ENCODE measurements around the gene ADORA3. TPM values are rescaled to one million over a fixed set of nuclear protein-coding genes. Genes with fewer than 3 reads are reported as not detected.
A peak's percentile ranks its signal among the peaks of the same experiment; 100 is the strongest.

ADORA3 gene
- total and polyA plus RNA-seq, 2 donors (not counting 1 experiment from before 2014, with no cell fraction given), result not detected

- no peak for TF ChIP-seq EZH2 (IDR thresholded peaks at IDR 0.05; ENCODE audit: low read length, missing control alignments)
- TF ChIP-seq, protein P1, sequence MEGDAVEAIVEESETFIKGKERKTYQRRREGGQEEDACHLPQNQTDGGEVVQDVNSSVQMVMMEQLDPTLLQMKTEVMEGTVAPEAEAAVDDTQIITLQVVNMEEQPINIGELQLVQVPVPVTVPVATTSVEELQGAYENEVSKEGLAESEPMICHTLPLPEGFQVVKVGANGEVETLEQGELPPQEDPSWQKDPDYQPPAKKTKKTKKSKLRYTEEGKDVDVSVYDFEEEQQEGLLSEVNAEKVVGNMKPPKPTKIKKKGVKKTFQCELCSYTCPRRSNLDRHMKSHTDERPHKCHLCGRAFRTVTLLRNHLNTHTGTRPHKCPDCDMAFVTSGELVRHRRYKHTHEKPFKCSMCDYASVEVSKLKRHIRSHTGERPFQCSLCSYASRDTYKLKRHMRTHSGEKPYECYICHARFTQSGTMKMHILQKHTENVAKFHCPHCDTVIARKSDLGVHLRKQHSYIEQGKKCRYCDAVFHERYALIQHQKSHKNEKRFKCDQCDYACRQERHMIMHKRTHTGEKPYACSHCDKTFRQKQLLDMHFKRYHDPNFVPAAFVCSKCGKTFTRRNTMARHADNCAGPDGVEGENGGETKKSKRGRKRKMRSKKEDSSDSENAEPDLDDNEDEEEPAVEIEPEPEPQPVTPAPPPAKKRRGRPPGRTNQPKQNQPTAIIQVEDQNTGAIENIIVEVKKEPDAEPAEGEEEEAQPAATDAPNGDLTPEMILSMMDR (conservative IDR thresholded peaks at IDR 0.05 in 1 of 2, IDR thresholded peaks at IDR 0.05 in 1 of 2; ENCODE audit: low read depth in 1 of 2, low read length in 2 of 2), result peak; percentile 28 to 46
- H3K27ac ChIP-seq (ENCODE audit: insufficient read depth, low read length), result no peak overlapping the region
- H2AFZ ChIP-seq (ENCODE audit: low read length), result peak overlapping the region; percentile 50
- no peaks in the 10 kb centered on the region for H3K27me3 ChIP-seq (ENCODE audit: control insufficient read depth, insufficient read depth, low read length)
- H3K9me3 ChIP-seq (ENCODE audit: control insufficient read depth, insufficient read depth, low read depth, low read length), result no peaks in the 10 kb centered on the region
- H3K36me3 ChIP-seq (ENCODE audit: control insufficient read depth, insufficient read depth, low read length), result no peaks in the 10 kb centered on the region
- DNase-seq (ENCODE audit: low read depth in 2 of 2), result peak; percentile 62 to 76
- H3K9ac ChIP-seq (ENCODE audit: insufficient read depth, low read length), result no peak overlapping the region
- no peaks in the 10 kb centered on the region for H4K20me1 ChIP-seq (ENCODE audit: control insufficient read depth, extremely low read depth, insufficient read depth, low read length)
- H3K79me2 ChIP-seq (ENCODE audit: control insufficient read depth, insufficient read depth, low read length), result no peaks in the 10 kb centered on the region
- H3K4me2 ChIP-seq (ENCODE audit: extremely low read depth, insufficient read depth, low read length), result peak overlapping the region; percentile 69
- H3K4me3 ChIP-seq (replicated peaks in 1 of 4; ENCODE audit: control extremely low read depth in 1 of 4, insufficient read depth in 1 of 4, low read depth in 3 of 4, low read length in 4 of 4), result peak overlapping the region; percentile 8 to 41 (median 26)
- H3K4me1 ChIP-seq (ENCODE audit: control insufficient read depth, extremely low read depth, insufficient read depth, low read length), result peaks cover 2% of the 10 kb centered on the region
Measured at GRCh38 chr1:111516005-111516535, 12.6 kb upstream of the ADORA3 start.

GRCh38 chr1:111515291-111516004 is 12.0 kb upstream of the ADORA3 start:
- Histone ChIP-seq H3K4me2 (ENCODE audit: extremely low read depth, insufficient read depth, low read length) (peak overlapping the region; percentile 69), H3K4me3 (replicated peaks in 1 of 4; ENCODE audit: control extremely low read depth in 1 of 4, insufficient read depth in 1 of 4, low read depth in 3 of 4, low read length in 4 of 4) (peak overlapping the region; percentile 8 to 41 (median 26)), H3K36me3 (ENCODE audit: control insufficient read depth, insufficient read depth, low read length) (no peaks in the 10 kb centered on the region), H3K4me1 (ENCODE audit: control insufficient read depth, extremely low read depth, insufficient read depth, low read length) (peaks cover 2% of the 10 kb centered on the region), H3K9ac (ENCODE audit: insufficient read depth, low read length) (no peak overlapping the region), H3K27me3 (ENCODE audit: control insufficient read depth, insufficient read depth, low read length) (no peaks in the 10 kb centered on the region), H4K20me1 (ENCODE audit: control insufficient read depth, extremely low read depth, insufficient read depth, low read length) (no peaks in the 10 kb centered on the region), H3K79me2 (ENCODE audit: control insufficient read depth, insufficient read depth, low read length) (no peaks in the 10 kb centered on the region), H2AFZ (ENCODE audit: low read length) (peak overlapping the region; percentile 50), H3K9me3 (ENCODE audit: control insufficient read depth, insufficient read depth, low read depth, low read length) (no peaks in the 10 kb centered on the region), H3K27ac (ENCODE audit: insufficient read depth, low read length) (no peak overlapping the region)
- peak; percentile 29 to 72 for DNase-seq (ENCODE audit: low read depth in 2 of 2)
- TF ChIP-seq, protein P1 (conservative IDR thresholded peaks at IDR 0.05 in 1 of 2, IDR thresholded peaks at IDR 0.05 in 1 of 2; ENCODE audit: low read depth in 1 of 2, low read length in 2 of 2), result no peak
- TF ChIP-seq EZH2 (IDR thresholded peaks at IDR 0.05; ENCODE audit: low read length, missing control alignments), result no peak

DNA sequence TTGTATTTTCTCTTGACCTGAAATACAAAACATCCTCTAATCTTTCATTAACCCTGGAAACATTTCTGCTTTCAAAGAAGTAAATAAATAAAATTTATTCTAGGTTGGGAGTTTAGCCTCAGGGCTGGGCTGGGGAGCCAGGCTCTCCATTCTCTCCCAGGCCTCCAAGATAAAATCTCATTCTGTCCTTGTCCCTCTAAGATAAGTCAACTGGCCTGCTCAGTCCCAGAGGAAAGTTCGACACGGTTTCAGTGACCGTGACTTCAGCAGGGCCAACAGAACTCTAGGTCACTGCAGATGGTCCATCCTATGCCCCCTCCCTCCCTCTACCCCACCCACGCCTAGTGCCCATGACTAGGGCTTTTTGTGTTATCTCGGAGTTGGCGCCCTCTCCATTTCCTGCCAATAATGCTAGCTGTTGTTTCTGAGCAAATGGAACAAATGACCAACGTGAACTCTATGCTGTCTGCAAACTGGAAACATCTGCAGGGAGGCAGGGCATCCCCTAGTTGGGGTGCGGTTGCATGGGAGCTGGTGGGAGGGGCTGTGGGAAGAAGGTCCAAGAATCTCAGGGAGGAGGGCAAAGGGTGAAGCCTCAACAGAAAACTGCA is 10.1 kb upstream of the ADORA3 start:
- Histone ChIP-seq H3K9ac (ENCODE audit: insufficient read depth, low read length) (no peak overlapping the region), H3K79me2 (ENCODE audit: control insufficient read depth, insufficient read depth, low read length) (no peaks in the 10 kb centered on the region), H3K36me3 (ENCODE audit: control insufficient read depth, insufficient read depth, low read length) (no peaks in the 10 kb centered on the region), H3K4me2 (ENCODE audit: extremely low read depth, insufficient read depth, low read length) (no peak overlapping the region), H3K27ac (ENCODE audit: insufficient read depth, low read length) (no peak overlapping the region), H3K27me3 (ENCODE audit: control insufficient read depth, insufficient read depth, low read length) (no peaks in the 10 kb centered on the region), H3K4me3 (replicated peaks in 1 of 4; ENCODE audit: control extremely low read depth in 1 of 4, insufficient read depth in 1 of 4, low read depth in 3 of 4, low read length in 4 of 4) (no peak overlapping the region), H4K20me1 (ENCODE audit: control insufficient read depth, extremely low read depth, insufficient read depth, low read length) (no peaks in the 10 kb centered on the region), H3K4me1 (ENCODE audit: control insufficient read depth, extremely low read depth, insufficient read depth, low read length) (peaks cover 2% of the 10 kb centered on the region), H3K9me3 (ENCODE audit: control insufficient read depth, insufficient read depth, low read depth, low read length) (no peaks in the 10 kb centered on the region), H2AFZ (ENCODE audit: low read length) (no peak overlapping the region)
- DNase-seq (ENCODE audit: low read depth in 2 of 2), result no peak
- no peak for TF ChIP-seq EZH2 (IDR thresholded peaks at IDR 0.05; ENCODE audit: low read length, missing control alignments)
- TF ChIP-seq, protein P1 (conservative IDR thresholded peaks at IDR 0.05 in 1 of 2, IDR thresholded peaks at IDR 0.05 in 1 of 2; ENCODE audit: low read depth in 1 of 2, low read length in 2 of 2), result no peak
